HCT116 (cell line): Measurements from ENCODE around the gene ITGA1.

Experiments used
- CTCF ChIP-seq, 3 experiments: fragments of 200-600 bp in 1 of 3; sonication (generic) in 1 of 3; IDR thresholded peaks in 2 of 3; conservative IDR thresholded peaks in 1 of 3; 2 replicates each; pipeline ENCODE4 v1.5.1; 2012 to 2017; ENCODE audit warnings: low read depth in 2 of 3, low read length in 2 of 3, antibody characterized with exemption in 1 of 3, borderline replicate concordance in 1 of 3, control low read depth in 1 of 3, mild to moderate bottlenecking in 1 of 3, mixed read lengths in 1 of 3, mixed run types in 1 of 3, moderate library complexity in 1 of 3; ENCODE audit not compliant: insufficient read depth in 1 of 3
- EZH2 ChIP-seq: fragments of 200-600 bp; sonication (generic); IDR thresholded peaks from 2 replicates; pipeline ENCODE4 v1.6.1; 2017; ENCODE audit warnings: antibody characterized with exemption, mixed run types
- JUND ChIP-seq: IDR thresholded peaks from 2 replicates; pipeline ENCODE4 v1.6.1; 2012
- POLR2A ChIP-seq: IDR thresholded peaks from 2 replicates; pipeline ENCODE4 v1.7.0; 2011; ENCODE audit warnings: borderline replicate concordance; ENCODE audit not compliant: insufficient read depth, insufficient read length; ENCODE audit errors: extremely low read depth
- YY1 ChIP-seq: IDR thresholded peaks from 2 replicates; pipeline ENCODE4 v1.6.1; 2011; ENCODE audit warnings: low read length, low read depth, moderate library complexity, mild to moderate bottlenecking; ENCODE audit not compliant: insufficient replicate concordance; ENCODE audit errors: extremely low read depth
- TF ChIP-seq, protein P1 (sequence below): IDR thresholded peaks from 2 replicates; pipeline ENCODE4 v1.6.1; 2012; ENCODE audit warnings: low read depth
- TF ChIP-seq, protein P2 (sequence below): IDR thresholded peaks from 2 replicates; pipeline ENCODE4 v1.6.1; 2012

- TF ChIP-seq CTCF (IDR thresholded peaks at IDR 0.05 in 2 of 3, conservative IDR thresholded peaks at IDR 0.05 in 1 of 3; ENCODE audit: borderline replicate concordance in 1 of 3, insufficient read depth in 1 of 3, low read depth in 2 of 3, low read length in 2 of 3) = no peak
- TF ChIP-seq EZH2 = no peak
- TF ChIP-seq JUND = no peak
- TF ChIP-seq, protein P1, sequence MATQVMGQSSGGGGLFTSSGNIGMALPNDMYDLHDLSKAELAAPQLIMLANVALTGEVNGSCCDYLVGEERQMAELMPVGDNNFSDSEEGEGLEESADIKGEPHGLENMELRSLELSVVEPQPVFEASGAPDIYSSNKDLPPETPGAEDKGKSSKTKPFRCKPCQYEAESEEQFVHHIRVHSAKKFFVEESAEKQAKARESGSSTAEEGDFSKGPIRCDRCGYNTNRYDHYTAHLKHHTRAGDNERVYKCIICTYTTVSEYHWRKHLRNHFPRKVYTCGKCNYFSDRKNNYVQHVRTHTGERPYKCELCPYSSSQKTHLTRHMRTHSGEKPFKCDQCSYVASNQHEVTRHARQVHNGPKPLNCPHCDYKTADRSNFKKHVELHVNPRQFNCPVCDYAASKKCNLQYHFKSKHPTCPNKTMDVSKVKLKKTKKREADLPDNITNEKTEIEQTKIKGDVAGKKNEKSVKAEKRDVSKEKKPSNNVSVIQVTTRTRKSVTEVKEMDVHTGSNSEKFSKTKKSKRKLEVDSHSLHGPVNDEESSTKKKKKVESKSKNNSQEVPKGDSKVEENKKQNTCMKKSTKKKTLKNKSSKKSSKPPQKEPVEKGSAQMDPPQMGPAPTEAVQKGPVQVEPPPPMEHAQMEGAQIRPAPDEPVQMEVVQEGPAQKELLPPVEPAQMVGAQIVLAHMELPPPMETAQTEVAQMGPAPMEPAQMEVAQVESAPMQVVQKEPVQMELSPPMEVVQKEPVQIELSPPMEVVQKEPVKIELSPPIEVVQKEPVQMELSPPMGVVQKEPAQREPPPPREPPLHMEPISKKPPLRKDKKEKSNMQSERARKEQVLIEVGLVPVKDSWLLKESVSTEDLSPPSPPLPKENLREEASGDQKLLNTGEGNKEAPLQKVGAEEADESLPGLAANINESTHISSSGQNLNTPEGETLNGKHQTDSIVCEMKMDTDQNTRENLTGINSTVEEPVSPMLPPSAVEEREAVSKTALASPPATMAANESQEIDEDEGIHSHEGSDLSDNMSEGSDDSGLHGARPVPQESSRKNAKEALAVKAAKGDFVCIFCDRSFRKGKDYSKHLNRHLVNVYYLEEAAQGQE = no peak
- TF ChIP-seq POLR2A = no peak
- TF ChIP-seq, protein P2, sequence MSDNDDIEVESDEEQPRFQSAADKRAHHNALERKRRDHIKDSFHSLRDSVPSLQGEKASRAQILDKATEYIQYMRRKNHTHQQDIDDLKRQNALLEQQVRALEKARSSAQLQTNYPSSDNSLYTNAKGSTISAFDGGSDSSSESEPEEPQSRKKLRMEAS = no peak
- no peak for TF ChIP-seq YY1
These were observed 20.7 kb downstream of the ITGA1 start for GRCh38 chr5:52808316-52808901.
